Neural cell (in vitro differentiated cells): ENCODE measurements around the gene ACTR6. TPM values are rescaled to one million over a fixed set of nuclear protein-coding genes. Genes with fewer than 3 reads are reported as not detected.
"Not testable (repeated sequence)": the region's sequence is repeated elsewhere in the genome, so short reads cannot be mapped to it uniquely, and the experiment has no call there.

ENCODE experiments used
- H2AFZ ChIP-seq: fragments of 200-600, 300-800 bp; sonication (generic), shearing (Covaris generic); 2 replicates; pipeline ENCODE4 v1.6.0; 2014; ENCODE audit warnings: low read depth, mild to moderate bottlenecking, antibody characterized with exemption, low read length, moderate library complexity
- H3F3A ChIP-seq: fragments of 200-600 bp; shearing (Covaris generic); 2 replicates; pipeline ENCODE4 v1.6.1; 2016; ENCODE audit warnings: mild to moderate bottlenecking, moderate library complexity, mixed read lengths, antibody characterized with exemption, low read length; ENCODE audit not compliant: insufficient read depth, poor library complexity, severe bottlenecking
- H3K27ac ChIP-seq: fragments of 200-600, 300-800 bp; sonication (generic), shearing (Covaris generic); 2 replicates; pipeline ENCODE4 v1.5.1; 2014; ENCODE audit warnings: mild to moderate bottlenecking, low read length, moderate library complexity
- H3K27me3 ChIP-seq: fragments of 300-800, 200-600 bp; sonication (generic), shearing (Covaris generic); 2 replicates; pipeline ENCODE4 v1.6.0; 2014; ENCODE audit warnings: mild to moderate bottlenecking, low read depth, low read length, moderate library complexity; ENCODE audit not compliant: insufficient read depth
- H3K36me3 ChIP-seq: fragments of 300-800, 200-600 bp; sonication (generic), shearing (Covaris generic); 2 replicates; pipeline ENCODE4 v1.5.1; 2014; ENCODE audit warnings: mild to moderate bottlenecking, antibody characterized with exemption, low read length, moderate library complexity; ENCODE audit not compliant: insufficient read depth
- H3K4me2 ChIP-seq: fragments of 300-800, 200-600 bp; sonication (generic), shearing (Covaris generic); 2 replicates; pipeline ENCODE4 v1.6.0; 2014; ENCODE audit warnings: mild to moderate bottlenecking, low read length
- H3K4me3 ChIP-seq: fragments of 300-800, 200-600 bp; sonication (generic), shearing (Covaris generic); 2 replicates; pipeline ENCODE4 v1.5.1; 2014; ENCODE audit warnings: mild to moderate bottlenecking, low read length, moderate library complexity
- H3K79me2 ChIP-seq: fragments of 200-600 bp; shearing (Covaris generic); replicated peaks from 2 replicates; pipeline ENCODE4 v1.6.0; 2014; ENCODE audit warnings: mild to moderate bottlenecking, low read length, moderate library complexity; ENCODE audit not compliant: insufficient read depth
- H3K9ac ChIP-seq: fragments of 300-800, 200-600 bp; sonication (generic), shearing (Covaris generic); 2 replicates; pipeline ENCODE4 v1.6.1; 2016; ENCODE audit warnings: mild to moderate bottlenecking, low read length, mixed read lengths
- H3K9me2 ChIP-seq: fragments of 200-600 bp; shearing (Covaris generic); 2 replicates; pipeline ENCODE4 v1.6.1; 2016; ENCODE audit warnings: mild to moderate bottlenecking, low read length, mixed read lengths; ENCODE audit not compliant: insufficient read depth
- H3K9me3 ChIP-seq: fragments of 200-600, 300-800 bp; sonication (generic), shearing (Covaris generic); 2 replicates; pipeline ENCODE4 v1.6.1; 2016; ENCODE audit warnings: mild to moderate bottlenecking, mixed run types, low read length, moderate library complexity, mixed read lengths
- H4K20me1 ChIP-seq: fragments of 200-600 bp; shearing (Covaris generic); 2 replicates; pipeline ENCODE4 v1.6.1; 2016; ENCODE audit warnings: mild to moderate bottlenecking, mixed run types; ENCODE audit not compliant: insufficient read depth
- EP300 ChIP-seq: fragments of 450-650 bp; conservative IDR thresholded peaks from 2 replicates; pipeline ENCODE4 v1.6.1; 2014; ENCODE audit warnings: antibody characterized with exemption, mild to moderate bottlenecking, moderate library complexity; ENCODE audit not compliant: poor library complexity, severe bottlenecking
- EZH2 ChIP-seq: fragments of 200-600, 300-800 bp; shearing (Covaris generic), sonication (generic); IDR thresholded peaks from 2 replicates; pipeline ENCODE4 v1.6.1; 2014; ENCODE audit warnings: antibody characterized with exemption, low read length, borderline replicate concordance, mild to moderate bottlenecking; ENCODE audit not compliant: insufficient read depth, poor library complexity, severe bottlenecking
- MXI1 ChIP-seq: fragments of 450-650 bp; conservative IDR thresholded peaks from 2 replicates; pipeline ENCODE4 v1.6.1; 2014; ENCODE audit warnings: antibody characterized with exemption, mild to moderate bottlenecking; ENCODE audit not compliant: poor library complexity, severe bottlenecking
- TAF1 ChIP-seq: IDR thresholded peaks from 2 replicates; pipeline ENCODE4 v1.6.1; 2012; ENCODE audit warnings: low read depth
- polyA plus RNA-seq: library from polyadenylated mRNA; depleted of rRNA; stranded (reverse); fragments of >200 nt; gene quantifications from 2 replicates; pipeline ENCODE4 v1.2.3, GENCODE V29; 2014
- TF ChIP-seq, protein P1 (sequence below): IDR thresholded peaks from 2 replicates; pipeline ENCODE4 v1.6.1; 2012; ENCODE audit warnings: borderline replicate concordance

The ACTR6 gene
- polyA plus RNA-seq, 1 donor from 2014 or later, result 128 TPM

- Histone ChIP-seq H3K4me2 (no peak overlapping the region), H3K79me2 (no peaks in the 10 kb centered on the region), H3K27ac (no peak overlapping the region), H3K27me3 (no peaks in the 10 kb centered on the region), H4K20me1 (no peaks in the 10 kb centered on the region), H3K36me3 (no peaks in the 10 kb centered on the region), H3K9ac (no peak overlapping the region), H3K9me2 (no peaks in the 10 kb centered on the region), H3K9me3 (no peaks in the 10 kb centered on the region), H2AFZ (no peak overlapping the region), H3K4me3 (no peak overlapping the region), H3F3A (no peaks in the 10 kb centered on the region)
- TF ChIP-seq, protein P1, sequence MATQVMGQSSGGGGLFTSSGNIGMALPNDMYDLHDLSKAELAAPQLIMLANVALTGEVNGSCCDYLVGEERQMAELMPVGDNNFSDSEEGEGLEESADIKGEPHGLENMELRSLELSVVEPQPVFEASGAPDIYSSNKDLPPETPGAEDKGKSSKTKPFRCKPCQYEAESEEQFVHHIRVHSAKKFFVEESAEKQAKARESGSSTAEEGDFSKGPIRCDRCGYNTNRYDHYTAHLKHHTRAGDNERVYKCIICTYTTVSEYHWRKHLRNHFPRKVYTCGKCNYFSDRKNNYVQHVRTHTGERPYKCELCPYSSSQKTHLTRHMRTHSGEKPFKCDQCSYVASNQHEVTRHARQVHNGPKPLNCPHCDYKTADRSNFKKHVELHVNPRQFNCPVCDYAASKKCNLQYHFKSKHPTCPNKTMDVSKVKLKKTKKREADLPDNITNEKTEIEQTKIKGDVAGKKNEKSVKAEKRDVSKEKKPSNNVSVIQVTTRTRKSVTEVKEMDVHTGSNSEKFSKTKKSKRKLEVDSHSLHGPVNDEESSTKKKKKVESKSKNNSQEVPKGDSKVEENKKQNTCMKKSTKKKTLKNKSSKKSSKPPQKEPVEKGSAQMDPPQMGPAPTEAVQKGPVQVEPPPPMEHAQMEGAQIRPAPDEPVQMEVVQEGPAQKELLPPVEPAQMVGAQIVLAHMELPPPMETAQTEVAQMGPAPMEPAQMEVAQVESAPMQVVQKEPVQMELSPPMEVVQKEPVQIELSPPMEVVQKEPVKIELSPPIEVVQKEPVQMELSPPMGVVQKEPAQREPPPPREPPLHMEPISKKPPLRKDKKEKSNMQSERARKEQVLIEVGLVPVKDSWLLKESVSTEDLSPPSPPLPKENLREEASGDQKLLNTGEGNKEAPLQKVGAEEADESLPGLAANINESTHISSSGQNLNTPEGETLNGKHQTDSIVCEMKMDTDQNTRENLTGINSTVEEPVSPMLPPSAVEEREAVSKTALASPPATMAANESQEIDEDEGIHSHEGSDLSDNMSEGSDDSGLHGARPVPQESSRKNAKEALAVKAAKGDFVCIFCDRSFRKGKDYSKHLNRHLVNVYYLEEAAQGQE, result no peak
These were observed 12.6 kb upstream of the ACTR6 start for GRCh38 chr12:100187857-100188519.

- H3K4me3 ChIP-seq, H2AFZ ChIP-seq, H3K79me2 ChIP-seq, H3K4me2 ChIP-seq, H3K27me3 ChIP-seq, H3K9me2 ChIP-seq, H3K9ac ChIP-seq, H3K27ac ChIP-seq, H3F3A ChIP-seq, H3K9me3 ChIP-seq, H3K36me3 ChIP-seq, H4K20me1 ChIP-seq: not testable (repeated sequence)
These were observed 11.6 kb upstream of the ACTR6 start for GRCh38 chr12:100188888-100189635.

GRCh38 chr12:100189636-100190394 is 10.8 kb upstream of the ACTR6 start:
- H3K27ac ChIP-seq, result no peak overlapping the region
- no peaks in the 10 kb centered on the region for H3K9me2 ChIP-seq
- no peak overlapping the region for H2AFZ ChIP-seq
- no peak overlapping the region for H3K4me3 ChIP-seq
- H3K4me2 ChIP-seq, result no peak overlapping the region
- H3K27me3 ChIP-seq, result no peaks in the 10 kb centered on the region
- no peaks in the 10 kb centered on the region for H3K36me3 ChIP-seq
- no peaks in the 10 kb centered on the region for H3K79me2 ChIP-seq
- no peaks in the 10 kb centered on the region for H3F3A ChIP-seq
- no peaks in the 10 kb centered on the region for H4K20me1 ChIP-seq
- no peaks in the 10 kb centered on the region for H3K9me3 ChIP-seq
- no peak for TF ChIP-seq EP300
- TF ChIP-seq MXI1, result no peak
- TF ChIP-seq TAF1, result no peak
- TF ChIP-seq EZH2, result no peak
- H3K9ac ChIP-seq, result no peak overlapping the region
